Stomach (tissue), 8 donors: Measurements from ENCODE around the gene DCDC2C. TPM values are rescaled to one million over a fixed set of nuclear protein-coding genes. Genes with fewer than 3 reads are reported as not detected.

Experiments
- polyA plus RNA-seq, 3 donors: library from polyadenylated mRNA; stranded (reverse); fragments of 200-250 nt; gene quantifications; one replicate each; pipeline ENCODE4 v1.2.3, GENCODE V29; 2013
- total RNA-seq, 5 donors: library from RNA; depleted of rRNA; stranded (reverse); fragments of >200 nt; gene quantifications; one replicate each; pipeline versions ENCODE4 v1.1.0 to v1.2.3, GENCODE V29; 2014 to 2016
- donor health status: healthy with polysubstance abuse.
- donor health status: Bipolar disorder and iron deficiency.
- donor health status: healthy.

The DCDC2C gene
- total and polyA plus RNA-seq, 8 donors, result not detected

Other genes with a start within 250 kb of the DCDC2C start
- gene ADI1, start 184.0 kb upstream of the DCDC2C start, total RNA-seq, result 10 to 100 TPM; 25.1 to 67.7 (median 56.2) TPM
- 100 to 1,000 TPM in 2 of 3 donors, 10 to 100 TPM in 1; 78.3 to 124 (median 110) TPM for gene ADI1, start 184.0 kb upstream of the DCDC2C start, polyA plus RNA-seq
- gene RNASEH1, start 145.2 kb upstream of the DCDC2C start, total RNA-seq, result 10 to 100 TPM in 3 of 5 donors, 1 to 10 TPM in 2; 1.7 to 32.1 (median 13.6) TPM
- gene RNASEH1, start 145.2 kb upstream of the DCDC2C start, polyA plus RNA-seq, result 10 to 100 TPM in 1 of 3 donors, 1 to 10 TPM in 2; 4.6 to 13.9 (median 7.9) TPM
- 1,000 to 10,000 TPM; 1,571 to 2,461 (median 2,078) TPM for gene RPS7, start 128.3 kb upstream of the DCDC2C start, total RNA-seq
- gene RPS7, start 128.3 kb upstream of the DCDC2C start, polyA plus RNA-seq, result 1,000 to 10,000 TPM; 3,068 to 4,006 (median 3,110) TPM
- gene COLEC11, start 108.5 kb upstream of the DCDC2C start, total RNA-seq, result 1 to 10 TPM in 2 of 5 donors, not detected in 3; 2.0 to 4.5 TPM
- 1 to 10 TPM; 2.1 to 9.9 (median 3.3) TPM for gene COLEC11, start 108.5 kb upstream of the DCDC2C start, polyA plus RNA-seq
- not detected for gene ALLC, start 45.4 kb upstream of the DCDC2C start, total RNA-seq
- gene ALLC, start 45.4 kb upstream of the DCDC2C start, polyA plus RNA-seq, result not detected